AG20443 (cell line): ENCODE data around the gene CARD9.
A peak's percentile ranks its signal among the peaks of the same experiment; 100 is the strongest.
"Not testable (repeated sequence)": the region's sequence is repeated elsewhere in the genome, so short reads cannot be mapped to it uniquely, and the experiment has no call there.

Source experiments
- DNase-seq: peaks from one replicate; pipeline ENCODE4 v3.0.0; 2012; ENCODE audit warnings: low spot score, mixed read lengths

The CARD9 gene

GRCh38 chr9:136363949-136364748 lies 9.3 kb downstream of the CARD9 start:
- no peak for DNase-seq

GRCh38 chr9:136363106-136363948 lies 10.1 kb downstream of the CARD9 start, which contains the start of gene DNLZ:
DNLZ (minus strand) TSS chr9:136363744; CDS start chr9:136363714, 30 bp downstream.
- DNase-seq, result peak; percentile 99

- DNase-seq, result peak; percentile 46
Measured at GRCh38 chr9:136362450-136362784, 11.1 kb downstream of the CARD9 start.

GRCh38 chr9:136361754-136362449 lies 11.6 kb downstream of the CARD9 start:
- DNase-seq, result peak; percentile 22

GRCh38 chr9:136361047-136361753 lies 12.3 kb downstream of the CARD9 start:
- peak; percentile 52 for DNase-seq

GRCh38 chr9:136359774-136360718 lies 13.4 kb downstream of the CARD9 start:
- no peak for DNase-seq

- no peak for DNase-seq
Measured at GRCh38 chr9:136358888-136359287, 14.6 kb downstream of the CARD9 start.

GRCh38 chr9:136358016-136358415 lies 15.5 kb downstream of the CARD9 start:
- no peak for DNase-seq

- DNase-seq, result no peak
Measured at GRCh38 chr9:136357202-136357725, 16.2 kb downstream of the CARD9 start.

GRCh38 chr9:136355616-136356557 lies 17.6 kb downstream of the CARD9 start:
- no peak for DNase-seq

- peak; percentile 64 for DNase-seq
Measured at GRCh38 chr9:136354592-136355085, 18.8 kb downstream of the CARD9 start.

GRCh38 chr9:136353757-136354488 lies 19.5 kb downstream of the CARD9 start:
- DNase-seq, result no peak

- DNase-seq, result no peak
Measured at GRCh38 chr9:136353088-136353487, 20.4 kb downstream of the CARD9 start.

GRCh38 chr9:136352682-136353081 lies 20.8 kb downstream of the CARD9 start:
- no peak for DNase-seq

GRCh38 chr9:136351868-136352267 lies 21.6 kb downstream of the CARD9 start:
- not testable (repeated sequence) for DNase-seq

- no peak for DNase-seq
Measured at GRCh38 chr9:136351252-136351800, 22.1 kb downstream of the CARD9 start.

- DNase-seq, result no peak
Measured at GRCh38 chr9:136349546-136349945, 23.9 kb downstream of the CARD9 start.

GRCh38 chr9:136348691-136349090 lies 24.8 kb downstream of the CARD9 start:
- DNase-seq, result no peak
